ENCODE measurements around the gene DHRS2.

DHRS2 gene

GRCh38 chr14:23627961-23628360 lies 8.2 kb upstream of the DHRS2 start:
- TF ChIP-seq CTCF (IDR thresholded peaks at IDR 0.05; ENCODE audit: insufficient read depth, missing control alignments), result no peak
- no peak for FAIRE-seq
- no peak for DNase-seq (ENCODE audit: insufficient read length, low spot score)

GRCh38 chr14:23629204-23629603 lies 7.0 kb upstream of the DHRS2 start:
- FAIRE-seq, result no peak
- no peak for TF ChIP-seq CTCF (IDR thresholded peaks at IDR 0.05; ENCODE audit: insufficient read depth, missing control alignments)
- no peak for DNase-seq (ENCODE audit: insufficient read length, low spot score)

GRCh38 chr14:23629832-23630396 lies 6.2 kb upstream of the DHRS2 start:
- DNase-seq (ENCODE audit: insufficient read length, low spot score) (no peak), FAIRE-seq (no peak)
- no peak for TF ChIP-seq CTCF (IDR thresholded peaks at IDR 0.05; ENCODE audit: insufficient read depth, missing control alignments)

GRCh38 chr14:23630687-23631086 lies 5.5 kb upstream of the DHRS2 start:
- no peak for FAIRE-seq
- no peak for TF ChIP-seq CTCF (IDR thresholded peaks at IDR 0.05; ENCODE audit: insufficient read depth, missing control alignments)
- no peak for DNase-seq (ENCODE audit: insufficient read length, low spot score)

GRCh38 chr14:23631234-23631633 lies 4.9 kb upstream of the DHRS2 start:
- DNase-seq (ENCODE audit: insufficient read length, low spot score), result no peak
- TF ChIP-seq CTCF (IDR thresholded peaks at IDR 0.05; ENCODE audit: insufficient read depth, missing control alignments), result no peak
- no peak for FAIRE-seq

- peak; percentile 75 for DNase-seq (ENCODE audit: insufficient read length, low spot score)
- no peak for FAIRE-seq
- TF ChIP-seq CTCF (IDR thresholded peaks at IDR 0.05; ENCODE audit: insufficient read depth, missing control alignments), result peak; percentile 91
These were observed 4.3 kb upstream of the DHRS2 start for GRCh38 chr14:23631702-23632460.

- no peak for FAIRE-seq
- TF ChIP-seq CTCF (IDR thresholded peaks at IDR 0.05; ENCODE audit: insufficient read depth, missing control alignments), result no peak
- DNase-seq (ENCODE audit: insufficient read length, low spot score), result no peak
These were observed 3.6 kb upstream of the DHRS2 start for GRCh38 chr14:23632461-23633159.

Measured in D721Med (cell line).